Lung (tissue), 12 donors: ENCODE data around the gene PCK1. TPM values are rescaled to one million over a fixed set of nuclear protein-coding genes. Genes with fewer than 3 reads are reported as not detected.

Experiments
- ATAC-seq: fragments of 200-7000 bp; cut with Tn5 transposase; one replicate; pipeline ENCODE4 v1.9.1; 2020; ENCODE audit warnings: moderate number of reproducible peaks; ENCODE audit not compliant: insufficient read depth, low FRiP score
- DNase-seq, 3 donors: peaks; one replicate each; pipeline ENCODE4 v3.0.0-alpha.2; 2013 to 2017
- H3K27ac ChIP-seq, 2 donors: one replicate each; pipeline ENCODE4 v1.5.1; 2013; ENCODE audit warnings: mild to moderate bottlenecking in 2 of 2, moderate library complexity in 2 of 2, control low read depth in 1 of 2, inconsistent platforms in 1 of 2, low read depth in 1 of 2, low read length in 1 of 2
- H3K27me3 ChIP-seq, 3 donors: one replicate each; pipeline ENCODE4 v1.5.1; 2013; ENCODE audit warnings: low read length in 2 of 3; ENCODE audit not compliant: control insufficient read depth in 3 of 3, insufficient read depth in 3 of 3
- H3K36me3 ChIP-seq, 4 donors: one replicate each; pipeline ENCODE4 v1.5.1; 2013; ENCODE audit warnings: low read length in 4 of 4, mild to moderate bottlenecking in 1 of 4, moderate library complexity in 1 of 4; ENCODE audit not compliant: control insufficient read depth in 4 of 4, insufficient read depth in 4 of 4
- H3K4me1 ChIP-seq, 5 donors: one replicate each; pipeline ENCODE4 v1.5.1; 2013; ENCODE audit warnings: low read length in 5 of 5, mild to moderate bottlenecking in 2 of 5, moderate library complexity in 1 of 5; ENCODE audit not compliant: control insufficient read depth in 5 of 5, insufficient read depth in 5 of 5
- H3K4me3 ChIP-seq: one replicate; pipeline ENCODE4 v1.5.1; 2013; ENCODE audit warnings: mild to moderate bottlenecking, control low read depth, moderate library complexity
- H3K9ac ChIP-seq, 2 donors: one replicate each; pipeline ENCODE4 v1.5.1; 2013; ENCODE audit warnings: low read length in 2 of 2, control low read depth in 1 of 2; ENCODE audit not compliant: insufficient read depth in 1 of 2
- H3K9me3 ChIP-seq, 4 donors: one replicate each; pipeline ENCODE4 v1.5.1; 2013; ENCODE audit warnings: low read length in 3 of 4, mild to moderate bottlenecking in 1 of 4, moderate library complexity in 1 of 4; ENCODE audit not compliant: control insufficient read depth in 4 of 4, insufficient read depth in 3 of 4
- CTCF ChIP-seq: IDR thresholded peaks from 2 replicates; pipeline ENCODE4 v1.5.1; 2012; ENCODE audit warnings: mild to moderate bottlenecking; ENCODE audit errors: control extremely low read depth, extremely low read depth
- WGBS, 2 donors: extraction: QIAGEN DNeasy Blood & Tissue Kit; methylation state at CpG; one replicate each; pipeline ENCODE4 v1.1.7; 2013; 5-methylcytosine and 5-hydroxymethylcytosine counted together
- polyA plus RNA-seq, 2 donors: library from polyadenylated mRNA; stranded (reverse); fragments of 200-250 nt; gene quantifications; one replicate each; pipeline ENCODE4 v1.2.1, GENCODE V29; 2013
- total RNA-seq, 2 donors: library from RNA; depleted of rRNA in 1 of 2; stranded (reverse); fragments of >200 nt in 1 of 2; gene quantifications; one replicate each; pipeline ENCODE4 v1.2.1, GENCODE V29; 2014 to 2021
- donor health status: control.
- donor health status: control.
- donor health status: Bipolar disorder and iron deficiency.
- donor health status: healthy.
- donor health status: DM: yes; HTN: yes; CAD: no.

PCK1 gene
- total and polyA plus RNA-seq, 4 donors = 0.05 to 1.7 (median 0.55) TPM

DNA sequence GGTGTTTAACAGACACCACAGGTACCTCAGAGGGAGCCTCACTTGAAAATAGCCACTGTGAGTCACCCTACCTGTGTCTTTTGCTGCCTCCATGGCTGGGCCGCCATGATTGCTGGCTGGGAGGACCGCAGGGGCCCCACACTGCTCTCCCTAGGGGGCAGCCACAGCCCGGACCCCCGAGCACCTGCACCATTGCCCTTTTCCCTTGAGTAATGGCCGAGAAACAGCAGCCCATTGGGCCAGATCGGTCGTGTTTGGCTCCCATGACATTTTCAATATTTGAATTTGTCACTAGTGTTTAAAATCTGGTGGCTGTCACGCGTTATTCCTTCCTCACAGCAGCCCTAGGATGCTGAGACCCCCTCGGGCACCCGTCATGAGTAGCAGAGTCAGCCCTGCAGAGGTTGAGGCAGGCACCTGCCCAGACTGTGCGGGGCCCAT is 52.6 kb downstream of the PCK1 start:
- Histone ChIP-seq H3K27ac (no peak overlapping the region), H3K4me1 (no peaks in the 10 kb centered on the region), H3K27me3 (peaks cover 0 to 9% (median 4%) of the 10 kb centered on the region in 3 donors), H3K4me3 (no peak overlapping the region), H3K36me3 (no peaks in the 10 kb centered on the region), H3K9me3 (no peaks in the 10 kb centered on the region), H3K9ac (no peak overlapping the region)
- TF ChIP-seq CTCF = no peak
- 86 to 90% methylated on average over 12 of the region's 12 CpGs for WGBS, 2 donors
- ATAC-seq = no peak
- DNase-seq = no peak

- peaks cover 0 to 6% (median 0%) of the 10 kb centered on the region in 3 donors for H3K27me3 ChIP-seq
- no peaks in the 10 kb centered on the region for H3K4me1 ChIP-seq
- no peaks in the 10 kb centered on the region for H3K9me3 ChIP-seq
- TF ChIP-seq CTCF = no peak
- H3K9ac ChIP-seq = no peak overlapping the region
- DNase-seq (no peak), ATAC-seq (no peak)
- no peak overlapping the region for H3K27ac ChIP-seq
- no peaks in the 10 kb centered on the region for H3K36me3 ChIP-seq
- 92 to 94% methylated on average over 16 of the region's 16 CpGs for WGBS, 2 donors
- no peak overlapping the region for H3K4me3 ChIP-seq
These were observed 53.9 kb downstream of the PCK1 start for GRCh38 chr20:57614490-57615444.

- ATAC-seq = no peak
- 79 to 82% methylated on average over 8 of the region's 8 CpGs for WGBS, 2 donors
- no peaks in the 10 kb centered on the region for H3K4me1 ChIP-seq
- no peaks in the 10 kb centered on the region for H3K9me3 ChIP-seq
- H3K27me3 ChIP-seq = peaks cover 0 to 6% (median 0%) of the 10 kb centered on the region in 3 donors
- no peak for TF ChIP-seq CTCF
- no peak overlapping the region for H3K9ac ChIP-seq
- H3K36me3 ChIP-seq = no peaks in the 10 kb centered on the region
- DNase-seq = no peak
- H3K27ac ChIP-seq = no peak overlapping the region
- H3K4me3 ChIP-seq = no peak overlapping the region
These were observed 54.5 kb downstream of the PCK1 start for GRCh38 chr20:57615445-57615811.
